22Rv1 (cell line): Measurements from ENCODE around the gene CLEC16A.

Experiments used
- CTCF ChIP-seq: fragments of 450-650 bp; IDR thresholded peaks from 2 replicates; pipeline ENCODE4 v1.5.1; 2017; ENCODE audit warnings: mild to moderate bottlenecking
- ZFX ChIP-seq: fragments of 450-650 bp; IDR thresholded peaks from 2 replicates; pipeline ENCODE4 v1.6.1; 2017; ENCODE audit warnings: antibody characterized with exemption, borderline replicate concordance

- no peak for TF ChIP-seq CTCF
- TF ChIP-seq ZFX = no peak
Measured at GRCh38 chr16:11193494-11193893, 249.1 kb downstream of the CLEC16A start.
